MM.1S (cell line): Measurements from ENCODE around the gene PLXND1.

Source experiments
- EZH2 ChIP-seq: fragments of 300-600 bp; sonication (generic); optimal IDR thresholded peaks from 2 replicates; pipeline ENCODE3; 2017; ENCODE audit warnings: low read depth, mild to moderate bottlenecking, antibody characterized with exemption, low read length, mixed read lengths
- TF ChIP-seq, protein P1 (sequence below): fragments of 300-600 bp; sonication (generic); IDR thresholded peaks from 2 replicates; pipeline ENCODE4 v1.5.1; 2016; ENCODE audit warnings: antibody characterized with exemption, low read length, mixed read lengths

DNA sequence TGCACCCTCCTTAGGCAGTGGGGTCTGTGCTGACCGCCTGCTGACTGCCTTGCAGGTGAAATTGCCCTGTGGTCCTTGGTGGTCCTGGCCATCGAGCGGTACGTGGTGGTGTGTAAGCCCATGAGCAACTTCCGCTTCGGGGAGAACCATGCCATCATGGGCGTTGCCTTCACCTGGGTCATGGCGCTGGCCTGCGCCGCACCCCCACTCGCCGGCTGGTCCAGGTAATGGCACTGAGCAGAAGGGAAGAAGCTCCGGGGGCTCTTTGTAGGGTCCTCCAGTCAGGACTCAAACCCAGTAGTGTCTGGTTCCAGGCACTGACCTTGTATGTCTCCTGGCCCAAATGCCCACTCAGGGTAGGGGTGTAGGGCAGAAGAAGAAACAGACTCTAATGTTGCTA is 75.7 kb downstream of the PLXND1 start:
- no peak for TF ChIP-seq EZH2
- TF ChIP-seq, protein P1, sequence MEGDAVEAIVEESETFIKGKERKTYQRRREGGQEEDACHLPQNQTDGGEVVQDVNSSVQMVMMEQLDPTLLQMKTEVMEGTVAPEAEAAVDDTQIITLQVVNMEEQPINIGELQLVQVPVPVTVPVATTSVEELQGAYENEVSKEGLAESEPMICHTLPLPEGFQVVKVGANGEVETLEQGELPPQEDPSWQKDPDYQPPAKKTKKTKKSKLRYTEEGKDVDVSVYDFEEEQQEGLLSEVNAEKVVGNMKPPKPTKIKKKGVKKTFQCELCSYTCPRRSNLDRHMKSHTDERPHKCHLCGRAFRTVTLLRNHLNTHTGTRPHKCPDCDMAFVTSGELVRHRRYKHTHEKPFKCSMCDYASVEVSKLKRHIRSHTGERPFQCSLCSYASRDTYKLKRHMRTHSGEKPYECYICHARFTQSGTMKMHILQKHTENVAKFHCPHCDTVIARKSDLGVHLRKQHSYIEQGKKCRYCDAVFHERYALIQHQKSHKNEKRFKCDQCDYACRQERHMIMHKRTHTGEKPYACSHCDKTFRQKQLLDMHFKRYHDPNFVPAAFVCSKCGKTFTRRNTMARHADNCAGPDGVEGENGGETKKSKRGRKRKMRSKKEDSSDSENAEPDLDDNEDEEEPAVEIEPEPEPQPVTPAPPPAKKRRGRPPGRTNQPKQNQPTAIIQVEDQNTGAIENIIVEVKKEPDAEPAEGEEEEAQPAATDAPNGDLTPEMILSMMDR, result no peak
